Lung (tissue), 12 donors: Measurements from ENCODE around the gene LRSAM1. TPM values are rescaled to one million over a fixed set of nuclear protein-coding genes. Genes with fewer than 3 reads are reported as not detected.

Experiments used
- ATAC-seq: fragments of 200-7000 bp; cut with Tn5 transposase; one replicate; pipeline ENCODE4 v1.9.1; 2020; ENCODE audit warnings: moderate number of reproducible peaks; ENCODE audit not compliant: insufficient read depth, low FRiP score
- DNase-seq, 3 donors: peaks; one replicate each; pipeline ENCODE4 v3.0.0-alpha.2; 2013 to 2017
- H3K27ac ChIP-seq, 2 donors: one replicate each; pipeline ENCODE4 v1.5.1; 2013; ENCODE audit warnings: mild to moderate bottlenecking in 2 of 2, moderate library complexity in 2 of 2, control low read depth in 1 of 2, inconsistent platforms in 1 of 2, low read depth in 1 of 2, low read length in 1 of 2
- H3K27me3 ChIP-seq, 3 donors: one replicate each; pipeline ENCODE4 v1.5.1; 2013; ENCODE audit warnings: low read length in 2 of 3; ENCODE audit not compliant: control insufficient read depth in 3 of 3, insufficient read depth in 3 of 3
- H3K36me3 ChIP-seq, 4 donors: one replicate each; pipeline ENCODE4 v1.5.1; 2013; ENCODE audit warnings: low read length in 4 of 4, mild to moderate bottlenecking in 1 of 4, moderate library complexity in 1 of 4; ENCODE audit not compliant: control insufficient read depth in 4 of 4, insufficient read depth in 4 of 4
- H3K4me1 ChIP-seq, 5 donors: one replicate each; pipeline ENCODE4 v1.5.1; 2013; ENCODE audit warnings: low read length in 5 of 5, mild to moderate bottlenecking in 2 of 5, moderate library complexity in 1 of 5; ENCODE audit not compliant: control insufficient read depth in 5 of 5, insufficient read depth in 5 of 5
- H3K4me3 ChIP-seq: one replicate; pipeline ENCODE4 v1.5.1; 2013; ENCODE audit warnings: mild to moderate bottlenecking, control low read depth, moderate library complexity
- H3K9ac ChIP-seq, 2 donors: one replicate each; pipeline ENCODE4 v1.5.1; 2013; ENCODE audit warnings: low read length in 2 of 2, control low read depth in 1 of 2; ENCODE audit not compliant: insufficient read depth in 1 of 2
- H3K9me3 ChIP-seq, 4 donors: one replicate each; pipeline ENCODE4 v1.5.1; 2013; ENCODE audit warnings: low read length in 3 of 4, mild to moderate bottlenecking in 1 of 4, moderate library complexity in 1 of 4; ENCODE audit not compliant: control insufficient read depth in 4 of 4, insufficient read depth in 3 of 4
- WGBS, 2 donors: extraction: QIAGEN DNeasy Blood & Tissue Kit; methylation state at CpG; one replicate each; pipeline ENCODE4 v1.1.7; 2013; 5-methylcytosine and 5-hydroxymethylcytosine counted together
- polyA plus RNA-seq, 2 donors: library from polyadenylated mRNA; stranded (reverse); fragments of 200-250 nt; gene quantifications; one replicate each; pipeline ENCODE4 v1.2.1, GENCODE V29; 2013
- total RNA-seq, 2 donors: library from RNA; depleted of rRNA in 1 of 2; stranded (reverse); fragments of >200 nt in 1 of 2; gene quantifications; one replicate each; pipeline ENCODE4 v1.2.1, GENCODE V29; 2014 to 2021
- TF ChIP-seq, protein P1 (sequence below): IDR thresholded peaks from 2 replicates; pipeline ENCODE4 v1.5.1; 2012; ENCODE audit warnings: mild to moderate bottlenecking; ENCODE audit errors: control extremely low read depth, extremely low read depth
- donor health status: control.
- donor health status: control.
- donor health status: Bipolar disorder and iron deficiency.
- donor health status: healthy.
- donor health status: DM: yes; HTN: yes; CAD: no.

LRSAM1 gene
- total and polyA plus RNA-seq, 4 donors: 13.5 to 24.5 (median 18.0) TPM

DNA sequence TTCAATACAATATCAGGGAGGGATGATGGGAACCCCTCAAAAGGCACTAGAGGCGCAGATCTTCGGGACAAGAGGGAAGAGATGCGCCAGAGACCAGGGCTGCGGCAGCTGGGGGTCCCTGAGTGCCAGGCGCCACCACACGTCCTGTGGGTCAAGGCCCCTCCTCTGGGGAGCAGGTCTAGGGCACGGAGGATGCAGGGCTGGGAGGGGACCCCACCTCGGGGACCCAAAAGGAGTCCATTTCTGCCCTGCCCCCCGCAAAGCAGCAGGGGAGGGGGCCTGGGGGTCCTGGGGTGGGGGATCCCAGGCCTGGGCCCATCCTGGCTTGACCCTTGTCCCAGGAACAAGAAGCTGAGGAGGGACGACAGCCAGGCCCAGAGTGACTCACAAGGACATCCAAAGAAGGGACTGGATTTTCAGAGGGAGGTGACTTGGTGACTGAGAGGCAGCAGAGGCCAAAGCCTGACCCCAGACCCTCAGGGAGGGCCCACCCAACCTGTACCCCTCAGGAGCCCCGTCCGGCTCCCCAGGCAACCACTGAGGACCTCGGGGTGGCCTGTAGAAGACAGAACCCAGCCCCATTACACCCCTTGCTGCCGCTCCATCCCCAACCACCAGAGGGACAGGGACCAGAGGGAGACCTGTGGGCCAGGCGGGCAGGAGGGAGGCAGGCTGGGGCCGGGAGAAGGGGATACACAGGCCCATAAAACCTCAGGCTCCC lies 54.2 kb downstream of the LRSAM1 start:
- H3K4me3 ChIP-seq: no peak overlapping the region
- DNase-seq (peak in 2 of 3 donors; percentile 25 to 28), ATAC-seq (no peak)
- peaks cover 0 to 3% (median 0%) of the 10 kb centered on the region in 5 donors for H3K4me1 ChIP-seq
- no peaks in the 10 kb centered on the region for H3K27me3 ChIP-seq
- WGBS, 2 donors: 75 to 89% methylated on average over 12 to 16 of the region's 16 CpGs
- no peaks in the 10 kb centered on the region for H3K9me3 ChIP-seq
- peaks cover 2 to 68% (median 15%) of the 10 kb centered on the region in 4 donors for H3K36me3 ChIP-seq
- no peak overlapping the region for H3K9ac ChIP-seq
- TF ChIP-seq, protein P1, sequence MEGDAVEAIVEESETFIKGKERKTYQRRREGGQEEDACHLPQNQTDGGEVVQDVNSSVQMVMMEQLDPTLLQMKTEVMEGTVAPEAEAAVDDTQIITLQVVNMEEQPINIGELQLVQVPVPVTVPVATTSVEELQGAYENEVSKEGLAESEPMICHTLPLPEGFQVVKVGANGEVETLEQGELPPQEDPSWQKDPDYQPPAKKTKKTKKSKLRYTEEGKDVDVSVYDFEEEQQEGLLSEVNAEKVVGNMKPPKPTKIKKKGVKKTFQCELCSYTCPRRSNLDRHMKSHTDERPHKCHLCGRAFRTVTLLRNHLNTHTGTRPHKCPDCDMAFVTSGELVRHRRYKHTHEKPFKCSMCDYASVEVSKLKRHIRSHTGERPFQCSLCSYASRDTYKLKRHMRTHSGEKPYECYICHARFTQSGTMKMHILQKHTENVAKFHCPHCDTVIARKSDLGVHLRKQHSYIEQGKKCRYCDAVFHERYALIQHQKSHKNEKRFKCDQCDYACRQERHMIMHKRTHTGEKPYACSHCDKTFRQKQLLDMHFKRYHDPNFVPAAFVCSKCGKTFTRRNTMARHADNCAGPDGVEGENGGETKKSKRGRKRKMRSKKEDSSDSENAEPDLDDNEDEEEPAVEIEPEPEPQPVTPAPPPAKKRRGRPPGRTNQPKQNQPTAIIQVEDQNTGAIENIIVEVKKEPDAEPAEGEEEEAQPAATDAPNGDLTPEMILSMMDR: no peak
- H3K27ac ChIP-seq: peak overlapping the region in 1 of 2 donors; percentile 28

DNA sequence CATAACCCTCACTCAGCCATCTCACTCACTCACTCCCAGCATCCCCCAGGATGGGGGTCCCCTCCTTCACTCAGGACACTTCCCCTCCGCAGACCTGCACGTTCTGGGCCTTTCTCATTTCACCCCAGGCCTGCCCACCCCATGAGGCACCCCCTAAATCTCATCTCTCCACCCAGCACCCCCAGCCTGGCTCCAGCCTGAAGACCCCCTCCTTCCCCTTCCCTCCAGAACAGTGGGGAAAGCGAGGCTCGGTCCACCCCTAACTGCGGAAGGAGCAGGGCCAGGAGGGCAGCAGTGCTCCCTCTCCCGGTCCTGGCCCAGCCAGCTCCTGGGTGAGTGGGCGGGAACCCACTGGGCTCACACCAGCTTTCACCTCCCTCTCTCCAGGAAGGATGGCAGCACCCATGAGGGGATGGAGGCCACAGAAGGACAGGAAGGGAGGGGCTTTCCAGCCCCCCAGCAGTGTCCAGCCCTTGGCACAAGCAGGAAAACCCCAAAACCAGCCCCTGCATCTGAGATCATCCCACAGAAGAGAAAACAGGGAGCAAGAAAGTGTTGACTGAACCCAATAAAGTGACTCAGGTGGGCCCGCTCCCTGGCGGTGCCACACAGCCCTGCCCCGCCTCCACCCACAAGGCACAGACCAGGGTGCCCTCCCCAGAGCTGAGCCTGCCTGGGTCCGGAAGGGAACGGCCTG lies 55.0 kb downstream of the LRSAM1 start:
- H3K27me3 ChIP-seq: no peaks in the 10 kb centered on the region
- 89 to 95% methylated on average over 12 of the region's 12 CpGs for WGBS, 2 donors
- H3K4me1 ChIP-seq: peaks cover 0 to 3% (median 0%) of the 10 kb centered on the region in 5 donors
- DNase-seq (no peak), ATAC-seq (no peak)
- no peak overlapping the region for H3K9ac ChIP-seq
- H3K9me3 ChIP-seq: no peaks in the 10 kb centered on the region
- peak overlapping the region in 1 of 2 donors; percentile 23 for H3K27ac ChIP-seq
- H3K4me3 ChIP-seq: no peak overlapping the region
- H3K36me3 ChIP-seq: peaks cover 2 to 63% (median 15%) of the 10 kb centered on the region in 4 donors
- TF ChIP-seq, protein P1: no peak

DNA sequence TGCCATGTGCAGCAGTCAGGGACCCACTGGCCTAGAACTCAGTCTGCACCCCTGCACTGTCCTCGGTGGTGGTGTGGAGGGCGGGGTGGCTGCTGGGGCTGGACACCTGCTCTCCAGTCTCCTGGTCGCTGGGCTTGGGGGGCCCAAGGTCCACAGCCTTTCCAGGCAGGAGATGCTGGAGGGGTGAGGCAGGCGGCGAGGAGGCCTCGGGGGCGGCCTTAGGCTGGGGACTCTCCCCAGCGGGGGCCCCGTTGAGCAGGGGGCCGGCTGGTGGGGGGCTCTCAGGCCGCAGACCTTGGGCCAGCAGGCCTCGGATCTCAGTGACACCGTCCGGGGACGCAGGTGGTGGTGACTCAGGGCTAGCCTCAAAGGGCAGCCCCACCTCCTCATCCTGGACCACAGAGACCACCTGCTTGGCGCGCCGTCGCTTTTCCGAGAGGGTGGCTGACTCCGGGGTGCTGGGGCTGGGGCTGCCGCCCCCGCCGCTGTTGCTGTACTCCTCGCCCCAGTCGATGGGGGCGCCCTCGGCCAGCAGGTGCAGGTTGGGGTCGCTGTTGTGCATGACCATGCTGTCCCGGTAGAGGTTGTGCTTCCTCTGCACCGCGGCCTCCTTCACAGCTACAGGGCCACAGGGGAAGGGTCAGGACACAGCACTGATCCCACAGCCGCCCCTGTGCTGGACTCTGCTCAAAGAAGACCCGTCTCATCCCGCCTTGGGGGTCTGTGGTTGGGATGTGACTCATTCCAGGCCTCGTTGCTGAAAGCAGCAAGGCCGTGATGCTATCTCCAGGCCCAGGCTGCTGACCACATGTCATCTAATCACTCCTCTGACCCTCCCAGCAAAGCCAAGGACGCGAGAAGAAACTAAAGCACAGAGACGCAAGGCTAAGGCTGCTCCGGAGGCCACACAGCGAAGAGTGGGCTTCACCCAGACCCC lies 55.8 kb downstream of the LRSAM1 start:
- H3K27ac ChIP-seq: peak overlapping the region in 1 of 2 donors; percentile 23
- peaks cover 2 to 63% (median 15%) of the 10 kb centered on the region in 4 donors for H3K36me3 ChIP-seq
- H3K9me3 ChIP-seq: no peaks in the 10 kb centered on the region
- H3K9ac ChIP-seq: no peak overlapping the region
- no peak for ATAC-seq
- peaks cover 0 to 3% (median 0%) of the 10 kb centered on the region in 5 donors for H3K4me1 ChIP-seq
- DNase-seq: no peak
- TF ChIP-seq, protein P1: no peak
- no peak overlapping the region for H3K4me3 ChIP-seq
- no peaks in the 10 kb centered on the region for H3K27me3 ChIP-seq
- WGBS, 2 donors: 89 to 90% methylated on average over 32 to 42 of the region's 42 CpGs
